ENCODE data around the gene RAB36. TPM values are rescaled to one million over a fixed set of nuclear protein-coding genes. Genes with fewer than 3 reads are reported as not detected.

The RAB36 gene
- total RNA-seq, 1 experiment from 2014 or later: 1.4 TPM

GRCh38 chr22:23142546-23143105 lies 2.7 kb upstream of the RAB36 start:
- Histone ChIP-seq H3K14ac (ENCODE audit: insufficient read depth, low read length) (no peak overlapping the region), H4K91ac (ENCODE audit: insufficient read length, low read depth, low read length) (no peak overlapping the region), H3K27me3 (ENCODE audit: insufficient read depth, low read length) (no peaks in the 10 kb centered on the region; the same call in 1 of the 2 replicates), H3K4me1 (ENCODE audit: insufficient read depth, low read length) (no peaks in the 10 kb centered on the region; the same call in 1 of the 2 replicates), H3K23ac (ENCODE audit: insufficient read length, low read depth, low read length) (no peak overlapping the region), H2BK15ac (ENCODE audit: low read depth, low read length) (no peak overlapping the region), H4K20me1 (ENCODE audit: control insufficient read depth, insufficient read depth, insufficient read length) (no peaks in the 10 kb centered on the region), H2BK5ac (ENCODE audit: insufficient read length, low read length) (no peak overlapping the region), H2AK5ac (ENCODE audit: insufficient read length, low read length) (no peak overlapping the region), H4K5ac (ENCODE audit: insufficient read length, low read depth, low read length) (no peak overlapping the region), H3K56ac (ENCODE audit: insufficient read length, low read depth, low read length) (no peak overlapping the region), H2AFZ (ENCODE audit: low read length) (no peak overlapping the region), H3K27ac (ENCODE audit: insufficient read length, low read depth, low read length) (no peak overlapping the region), H3K23me2 (ENCODE audit: insufficient read length, low read depth, low read length, poor library complexity, severe bottlenecking) (peaks cover 5% of the 10 kb centered on the region), H2BK20ac (ENCODE audit: low read depth, low read length, poor library complexity, severe bottlenecking) (peak overlapping the region; percentile 33), H2BK12ac (ENCODE audit: insufficient read length, low read depth, low read length) (no peak overlapping the region), H3K4me2 (ENCODE audit: insufficient read depth, insufficient read length, low read length) (no peak overlapping the region), H3K9ac (ENCODE audit: extremely low read depth, insufficient read length, low read length) (no peak overlapping the region), H2BK120ac (ENCODE audit: low read depth, low read length, poor library complexity, severe bottlenecking) (no peak overlapping the region), H3T11ph (ENCODE audit: low read length) (no peak overlapping the region), H3K4ac (ENCODE audit: low read depth, low read length) (no peak overlapping the region), H3K18ac (ENCODE audit: insufficient read length, low read depth, low read length) (no peak overlapping the region), H3K79me2 (ENCODE audit: insufficient read depth, low read length) (no peaks in the 10 kb centered on the region), H3K79me1 (ENCODE audit: insufficient read depth, low read depth, low read length, poor library complexity, severe bottlenecking) (no peaks in the 10 kb centered on the region), H3K9me3 (ENCODE audit: control insufficient read depth, low read depth, low read length) (no peaks in the 10 kb centered on the region), H4K8ac (replicated peaks; ENCODE audit: insufficient read length, low read depth, low read length) (no peak overlapping the region)
- TF ChIP-seq, protein P1, sequence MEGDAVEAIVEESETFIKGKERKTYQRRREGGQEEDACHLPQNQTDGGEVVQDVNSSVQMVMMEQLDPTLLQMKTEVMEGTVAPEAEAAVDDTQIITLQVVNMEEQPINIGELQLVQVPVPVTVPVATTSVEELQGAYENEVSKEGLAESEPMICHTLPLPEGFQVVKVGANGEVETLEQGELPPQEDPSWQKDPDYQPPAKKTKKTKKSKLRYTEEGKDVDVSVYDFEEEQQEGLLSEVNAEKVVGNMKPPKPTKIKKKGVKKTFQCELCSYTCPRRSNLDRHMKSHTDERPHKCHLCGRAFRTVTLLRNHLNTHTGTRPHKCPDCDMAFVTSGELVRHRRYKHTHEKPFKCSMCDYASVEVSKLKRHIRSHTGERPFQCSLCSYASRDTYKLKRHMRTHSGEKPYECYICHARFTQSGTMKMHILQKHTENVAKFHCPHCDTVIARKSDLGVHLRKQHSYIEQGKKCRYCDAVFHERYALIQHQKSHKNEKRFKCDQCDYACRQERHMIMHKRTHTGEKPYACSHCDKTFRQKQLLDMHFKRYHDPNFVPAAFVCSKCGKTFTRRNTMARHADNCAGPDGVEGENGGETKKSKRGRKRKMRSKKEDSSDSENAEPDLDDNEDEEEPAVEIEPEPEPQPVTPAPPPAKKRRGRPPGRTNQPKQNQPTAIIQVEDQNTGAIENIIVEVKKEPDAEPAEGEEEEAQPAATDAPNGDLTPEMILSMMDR (conservative IDR thresholded peaks at IDR 0.05): no peak
- no peak for DNase-seq
- peak overlapping the region in 1 of 2 experiments; percentile 9; a peak in 1 of 5 replicates for H3K4me3 Mint-ChIP-seq
- peak overlapping the region in 2 of 3 experiments; percentile 35 to 76; a peak in 2 of 7 replicates for H3K27ac Mint-ChIP-seq
- H3K4me1 Mint-ChIP-seq: peaks cover 14 to 32% of the 10 kb centered on the region in 2 experiments
- no CpG with 5 or more reads among the region's 9 CpGs for WGBS (ENCODE audit: extremely low coverage, insufficient read length, low lambda C conversion rate)
- H3K36me3 Mint-ChIP-seq (ENCODE audit: insufficient read depth in 1 of 3, low read depth in 3 of 3): no peaks in the 10 kb centered on the region
- no peaks in the 10 kb centered on the region; a peak in 1 of 5 replicates for H3K9me3 Mint-ChIP-seq
- H3K27me3 Mint-ChIP-seq (ENCODE audit: low read depth): peaks cover 55% of the 10 kb centered on the region
